ENCODE measurements around the gene ZNF500. TPM values are rescaled to one million over a fixed set of nuclear protein-coding genes. Genes with fewer than 3 reads are reported as not detected.

The ZNF500 gene
- polyA plus RNA-seq, 1 of the 3 experiments (the other 2 are of a cell fraction): 6.3 TPM

GRCh38 chr16:4792951-4793513 is 26.1 kb upstream of the ZNF500 start:
- Histone ChIP-seq H3K4me1 (ENCODE audit: control insufficient read depth in 1 of 2, insufficient read depth in 2 of 2, low read depth in 1 of 2, low read length in 1 of 2) (peaks cover 0 to 6% of the 10 kb centered on the region in 2 experiments; a peak in 1 of 4 replicates), H3K79me2 (ENCODE audit: insufficient read depth) (no peaks in the 10 kb centered on the region), H3K27ac (ENCODE audit: low read depth in 2 of 2, low read length in 1 of 2) (no peak overlapping the region), H3K9me2 (no peaks in the 10 kb centered on the region), H3K9me3 (no peaks in the 10 kb centered on the region), H3K9ac (no peak overlapping the region), H3K36me3 (replicated peaks in 1 of 2; ENCODE audit: control insufficient read depth in 1 of 2, insufficient read depth in 2 of 2, low read length in 1 of 2) (peaks cover 0 to 8% of the 10 kb centered on the region in 2 experiments), H3K4me3 (ENCODE audit: low read depth in 2 of 2, low read length in 1 of 2) (no peak overlapping the region), H2AFZ (ENCODE audit: low read depth) (no peak overlapping the region), H3K4me2 (no peak overlapping the region), H3K27me3 (ENCODE audit: insufficient read depth) (no peaks in the 10 kb centered on the region), H4K20me1 (ENCODE audit: insufficient read depth) (no peaks in the 10 kb centered on the region), H3F3A (replicated peaks; ENCODE audit: insufficient read depth) (no peaks in the 10 kb centered on the region)
- ChIA-PET POLR2A (interaction anchor here (0.6 to 0.7 kb wide), 2 partner anchors 83 to 100 kb away, joined by 5 read pairs; no protein-coding TSS in a partner anchor), CTCF (no interaction called here)
- TF ChIP-seq YY1 (IDR thresholded peaks at IDR 0.05; ENCODE audit: low read depth) (no peak), FOXJ3 (CRISPR knock-in tag; IDR thresholded peaks at IDR 0.05) (no peak), EZH2phosphoT487 (IDR thresholded peaks at IDR 0.05; ENCODE audit: borderline replicate concordance, low read depth) (no peak), TCF12 (IDR thresholded peaks at IDR 0.05) (no peak), GATA2 (CRISPR knock-in tag; IDR thresholded peaks at IDR 0.05) (no peak), IRF3 (IDR thresholded peaks at IDR 0.05; ENCODE audit: low read depth, low read length) (no peak)
- TF ChIP-seq, protein P1, sequence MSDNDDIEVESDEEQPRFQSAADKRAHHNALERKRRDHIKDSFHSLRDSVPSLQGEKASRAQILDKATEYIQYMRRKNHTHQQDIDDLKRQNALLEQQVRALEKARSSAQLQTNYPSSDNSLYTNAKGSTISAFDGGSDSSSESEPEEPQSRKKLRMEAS (IDR thresholded peaks at IDR 0.05; ENCODE audit: low read depth): no peak
- WGBS (ENCODE audit: low lambda C conversion rate): 79% methylated on average over 13 of the region's 13 CpGs
- no peak for DNase-seq

DNA sequence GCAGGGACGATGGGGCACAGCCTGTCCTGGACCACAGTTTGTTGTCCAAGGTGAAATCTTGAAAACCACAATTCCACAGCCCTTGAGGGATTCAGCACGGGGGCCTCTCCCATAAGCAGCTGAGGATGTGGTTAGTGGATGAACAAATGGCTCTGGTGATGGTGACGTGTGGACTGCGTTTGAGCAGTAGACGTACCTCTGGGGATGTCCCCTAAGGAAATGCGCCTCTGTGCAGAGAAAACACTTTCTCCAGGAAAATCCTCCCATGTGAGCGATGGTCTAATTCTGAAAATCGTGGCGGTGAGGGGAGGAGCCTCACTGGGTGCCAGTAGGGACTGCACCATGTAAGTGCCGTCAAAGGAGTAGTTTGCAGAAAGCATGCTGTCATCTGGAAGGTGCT is 23.9 kb upstream of the ZNF500 start:
- Histone ChIP-seq H3K27me3 (ENCODE audit: insufficient read depth) (no peaks in the 10 kb centered on the region), H3K9me2 (no peaks in the 10 kb centered on the region), H3K9me3 (no peaks in the 10 kb centered on the region), H3F3A (replicated peaks; ENCODE audit: insufficient read depth) (no peaks in the 10 kb centered on the region), H3K9ac (no peak overlapping the region), H3K4me1 (ENCODE audit: control insufficient read depth in 1 of 2, insufficient read depth in 2 of 2, low read depth in 1 of 2, low read length in 1 of 2) (peaks cover 0 to 11% of the 10 kb centered on the region in 2 experiments; a peak in 1 of 4 replicates), H3K4me3 (ENCODE audit: low read depth in 2 of 2, low read length in 1 of 2) (no peak overlapping the region), H3K36me3 (replicated peaks in 1 of 2; ENCODE audit: control insufficient read depth in 1 of 2, insufficient read depth in 2 of 2, low read length in 1 of 2) (no peaks in the 10 kb centered on the region), H3K27ac (ENCODE audit: low read depth in 2 of 2, low read length in 1 of 2) (no peak overlapping the region), H3K4me2 (no peak overlapping the region), H3K79me2 (ENCODE audit: insufficient read depth) (no peaks in the 10 kb centered on the region), H2AFZ (ENCODE audit: low read depth) (no peak overlapping the region), H4K20me1 (ENCODE audit: insufficient read depth) (no peaks in the 10 kb centered on the region)
- WGBS (ENCODE audit: low lambda C conversion rate): 87% methylated on average over 10 of the region's 10 CpGs
- no peak for DNase-seq
- ChIA-PET CTCF (no interaction called here), POLR2A (no interaction called here)
- TF ChIP-seq SMC3 (IDR thresholded peaks at IDR 0.05; ENCODE audit: low read depth, low read length): no peak
- TF ChIP-seq, protein P2, sequence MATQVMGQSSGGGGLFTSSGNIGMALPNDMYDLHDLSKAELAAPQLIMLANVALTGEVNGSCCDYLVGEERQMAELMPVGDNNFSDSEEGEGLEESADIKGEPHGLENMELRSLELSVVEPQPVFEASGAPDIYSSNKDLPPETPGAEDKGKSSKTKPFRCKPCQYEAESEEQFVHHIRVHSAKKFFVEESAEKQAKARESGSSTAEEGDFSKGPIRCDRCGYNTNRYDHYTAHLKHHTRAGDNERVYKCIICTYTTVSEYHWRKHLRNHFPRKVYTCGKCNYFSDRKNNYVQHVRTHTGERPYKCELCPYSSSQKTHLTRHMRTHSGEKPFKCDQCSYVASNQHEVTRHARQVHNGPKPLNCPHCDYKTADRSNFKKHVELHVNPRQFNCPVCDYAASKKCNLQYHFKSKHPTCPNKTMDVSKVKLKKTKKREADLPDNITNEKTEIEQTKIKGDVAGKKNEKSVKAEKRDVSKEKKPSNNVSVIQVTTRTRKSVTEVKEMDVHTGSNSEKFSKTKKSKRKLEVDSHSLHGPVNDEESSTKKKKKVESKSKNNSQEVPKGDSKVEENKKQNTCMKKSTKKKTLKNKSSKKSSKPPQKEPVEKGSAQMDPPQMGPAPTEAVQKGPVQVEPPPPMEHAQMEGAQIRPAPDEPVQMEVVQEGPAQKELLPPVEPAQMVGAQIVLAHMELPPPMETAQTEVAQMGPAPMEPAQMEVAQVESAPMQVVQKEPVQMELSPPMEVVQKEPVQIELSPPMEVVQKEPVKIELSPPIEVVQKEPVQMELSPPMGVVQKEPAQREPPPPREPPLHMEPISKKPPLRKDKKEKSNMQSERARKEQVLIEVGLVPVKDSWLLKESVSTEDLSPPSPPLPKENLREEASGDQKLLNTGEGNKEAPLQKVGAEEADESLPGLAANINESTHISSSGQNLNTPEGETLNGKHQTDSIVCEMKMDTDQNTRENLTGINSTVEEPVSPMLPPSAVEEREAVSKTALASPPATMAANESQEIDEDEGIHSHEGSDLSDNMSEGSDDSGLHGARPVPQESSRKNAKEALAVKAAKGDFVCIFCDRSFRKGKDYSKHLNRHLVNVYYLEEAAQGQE (IDR thresholded peaks at IDR 0.05; ENCODE audit: low read depth, low read length): no peak
- TF ChIP-seq, protein P1 (IDR thresholded peaks at IDR 0.05; ENCODE audit: low read depth): no peak
- TF ChIP-seq GABPA (IDR thresholded peaks at IDR 0.05; ENCODE audit: low read depth): no peak
- no peak for TF ChIP-seq EP300 (IDR thresholded peaks at IDR 0.05; ENCODE audit: borderline replicate concordance in 1 of 2, low read depth in 1 of 2, low read length in 1 of 2)
- no peak for TF ChIP-seq IRF3 (IDR thresholded peaks at IDR 0.05; ENCODE audit: low read depth, low read length)
- TF ChIP-seq FOXM1 (IDR thresholded peaks at IDR 0.05; ENCODE audit: low read depth): no peak
- no peak for TF ChIP-seq RCOR1 (IDR thresholded peaks at IDR 0.05; ENCODE audit: low read length)
- no peak for TF ChIP-seq NFIC (IDR thresholded peaks at IDR 0.05; ENCODE audit: borderline replicate concordance)
- TF ChIP-seq RAD21 (IDR thresholded peaks at IDR 0.05; ENCODE audit: low read length): no peak
- TF ChIP-seq MEF2A (IDR thresholded peaks at IDR 0.05; ENCODE audit: borderline replicate concordance, low read depth): no peak
- TF ChIP-seq EZH2phosphoT487 (IDR thresholded peaks at IDR 0.05; ENCODE audit: borderline replicate concordance, low read depth): no peak
- no peak for TF ChIP-seq TEAD4 (IDR thresholded peaks at IDR 0.05; ENCODE audit: borderline replicate concordance, insufficient read depth)
- TF ChIP-seq, protein P3, sequence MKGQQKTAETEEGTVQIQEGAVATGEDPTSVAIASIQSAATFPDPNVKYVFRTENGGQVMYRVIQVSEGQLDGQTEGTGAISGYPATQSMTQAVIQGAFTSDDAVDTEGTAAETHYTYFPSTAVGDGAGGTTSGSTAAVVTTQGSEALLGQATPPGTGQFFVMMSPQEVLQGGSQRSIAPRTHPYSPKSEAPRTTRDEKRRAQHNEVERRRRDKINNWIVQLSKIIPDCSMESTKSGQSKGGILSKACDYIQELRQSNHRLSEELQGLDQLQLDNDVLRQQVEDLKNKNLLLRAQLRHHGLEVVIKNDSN (IDR thresholded peaks at IDR 0.05; ENCODE audit: borderline replicate concordance, low read depth): no peak
- no peak for TF ChIP-seq USF2 (IDR thresholded peaks at IDR 0.05; ENCODE audit: borderline replicate concordance, low read depth, low read length)

Measured in SK-N-SH (cell line).